H1 (cell line): ENCODE measurements around the gene ARHGAP18. TPM values are rescaled to one million over a fixed set of nuclear protein-coding genes. Genes with fewer than 3 reads are reported as not detected.

Experiments used
- RNF2 ChIP-seq: fragments of 200-900, 300-1000 bp; sonication (generic); IDR thresholded peaks from 2 replicates; pipeline ENCODE4 v1.7.1; 2016; ENCODE audit warnings: borderline replicate concordance, low read depth, mild to moderate bottlenecking, antibody characterized with exemption, low read length; ENCODE audit not compliant: poor library complexity, severe bottlenecking; ENCODE audit errors: missing control alignments
- polyA plus RNA-seq, 7 experiments: library from polyadenylated mRNA; depleted of rRNA in 3 of 7; stranded (reverse) in 5 of 7; unstranded in 2 of 7; fragments of >200 nt in 5 of 7; fragments of 200-250 nt in 2 of 7; gene quantifications; 1 replicate in 5 of 7; 2 replicates in 1 of 7; 4 replicates in 1 of 7; pipeline versions ENCODE4 v1.2.1 to v1.2.3, GENCODE V29; 2011 to 2013; ENCODE audit warnings: missing spikeins in 2 of 7, mixed read lengths in 2 of 7
- total RNA-seq: library from RNA; stranded (reverse); fragmentation: NEBNext Ultra II Directional; extraction: Animal tissue kit (Norgen Biotek cat#: 25700); gene quantifications from 2 replicates; pipeline ENCODE4 v1.2.1, GENCODE V29; 2021

ARHGAP18 gene
- total and polyA plus RNA-seq, 2 of the 8 experiments (the other 6 are each of a cell fraction or from before 2014, with no cell fraction given) = 0.83 to 4.5 TPM

DNA sequence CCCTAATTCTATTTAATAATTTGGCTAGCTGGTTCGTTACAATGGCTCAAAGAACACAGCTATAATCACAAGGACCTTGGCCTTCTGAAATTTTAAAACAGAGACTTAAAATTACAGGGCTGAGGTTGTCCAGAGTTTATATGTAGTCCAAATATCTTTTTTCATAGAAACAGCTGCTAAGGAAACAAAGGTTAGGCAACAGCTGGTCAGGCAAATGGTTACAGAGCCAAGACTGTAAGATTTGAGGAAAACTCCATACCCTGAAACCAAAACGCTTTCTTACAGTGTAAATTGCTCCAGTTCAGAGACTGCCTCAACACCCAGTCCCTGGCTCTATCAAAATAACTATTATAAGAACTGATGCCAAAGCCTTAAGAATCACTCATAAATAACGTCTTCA lies 9.7 kb upstream of the ARHGAP18 start (continued):
- TF ChIP-seq RNF2 = no peak
